ENCODE measurements around the gene FAM229A. TPM values are rescaled to one million over a fixed set of nuclear protein-coding genes. Genes with fewer than 3 reads are reported as not detected.

FAM229A gene
- total RNA-seq, 1 experiment from 2014 or later: 5.6 TPM

- no peak overlapping the region for H3T11ph ChIP-seq (ENCODE audit: low read length)
- H4K5ac ChIP-seq (ENCODE audit: insufficient read length, low read depth, low read length): no peak overlapping the region
- no peaks in the 10 kb centered on the region for H3K27me3 ChIP-seq (ENCODE audit: insufficient read depth, low read length)
- H3K18ac ChIP-seq (ENCODE audit: insufficient read length, low read depth, low read length): no peak overlapping the region
- no peak overlapping the region for H2BK15ac ChIP-seq (ENCODE audit: low read depth, low read length)
- Mint-ChIP-seq H3K4me3 (no peak overlapping the region), H3K4me1 (no peaks in the 10 kb centered on the region), H3K36me3 (ENCODE audit: insufficient read depth in 1 of 3, low read depth in 3 of 3) (peaks cover 17 to 77% (median 71%) of the 10 kb centered on the region in 3 experiments; a peak in 6 of 7 replicates), H3K27me3 (ENCODE audit: low read depth) (no peaks in the 10 kb centered on the region), H3K9me3 (no peaks in the 10 kb centered on the region), H3K27ac (no peak overlapping the region)
- no peaks in the 10 kb centered on the region for H3K23me2 ChIP-seq (ENCODE audit: insufficient read length, low read depth, low read length, poor library complexity, severe bottlenecking)
- H4K20me1 ChIP-seq (ENCODE audit: control insufficient read depth, insufficient read depth, insufficient read length): no peaks in the 10 kb centered on the region
- no peak overlapping the region for H3K14ac ChIP-seq (ENCODE audit: insufficient read depth, low read length)
- no CpG with 5 or more reads among the region's 5 CpGs for WGBS (ENCODE audit: extremely low coverage, insufficient read length, low lambda C conversion rate)
- TF ChIP-seq CTCF (conservative IDR thresholded peaks at IDR 0.05): peak; percentile 18; the same call in 2 of the 3 replicates
- H3K4me2 ChIP-seq (ENCODE audit: insufficient read depth, insufficient read length, low read length): no peak overlapping the region
- H3K79me2 ChIP-seq (ENCODE audit: insufficient read depth, low read length): no peaks in the 10 kb centered on the region
- H3K79me1 ChIP-seq (ENCODE audit: insufficient read depth, low read depth, low read length, poor library complexity, severe bottlenecking): no peaks in the 10 kb centered on the region
- no peak overlapping the region for H2BK12ac ChIP-seq (ENCODE audit: insufficient read length, low read depth, low read length)
- H2BK5ac ChIP-seq (ENCODE audit: insufficient read length, low read length): no peak overlapping the region
- no peak for DNase-seq
- no peak overlapping the region for H4K91ac ChIP-seq (ENCODE audit: insufficient read length, low read depth, low read length)
- no peak overlapping the region for H4K8ac ChIP-seq (replicated peaks; ENCODE audit: insufficient read length, low read depth, low read length)
- no peak overlapping the region for H3K27ac ChIP-seq (ENCODE audit: insufficient read length, low read depth, low read length)
- no peak overlapping the region for H3K4ac ChIP-seq (ENCODE audit: low read depth, low read length)
- no peak overlapping the region for H2AK5ac ChIP-seq (ENCODE audit: insufficient read length, low read length)
- H2BK20ac ChIP-seq (ENCODE audit: low read depth, low read length, poor library complexity, severe bottlenecking): no peak overlapping the region
- H2BK120ac ChIP-seq (ENCODE audit: low read depth, low read length, poor library complexity, severe bottlenecking): no peak overlapping the region
- H3K9me3 ChIP-seq (ENCODE audit: control insufficient read depth, low read depth, low read length): no peaks in the 10 kb centered on the region
- no peaks in the 10 kb centered on the region for H3K4me1 ChIP-seq (ENCODE audit: insufficient read depth, low read length)
- no peak overlapping the region for H2AFZ ChIP-seq (ENCODE audit: low read length)
- no peak overlapping the region for H3K56ac ChIP-seq (ENCODE audit: insufficient read length, low read depth, low read length)
- H3K9ac ChIP-seq (ENCODE audit: extremely low read depth, insufficient read length, low read length): no peak overlapping the region
- no peak overlapping the region for H3K23ac ChIP-seq (ENCODE audit: insufficient read length, low read depth, low read length)
These were observed 10.0 kb upstream of the FAM229A start for GRCh38 chr1:32372149-32372756.
